Neural progenitor cell (in vitro differentiated cells): ENCODE results near the gene IGBP1.
"Not testable (repeated sequence)": the region's sequence is repeated elsewhere in the genome, so short reads cannot be mapped to it uniquely, and the experiment has no call there.

Experiments used
- EZH2phosphoT487 ChIP-seq: fragments of 200-600 bp; sonication (generic); IDR thresholded peaks from 2 replicates; pipeline ENCODE4 v1.6.1; 2017; ENCODE audit warnings: antibody characterized with exemption
- TF ChIP-seq, protein P1 (sequence below): fragments of 200-600 bp; sonication (generic); IDR thresholded peaks from 2 replicates; pipeline ENCODE4 v1.5.1; 2017; ENCODE audit warnings: antibody characterized with exemption, mild to moderate bottlenecking

DNA sequence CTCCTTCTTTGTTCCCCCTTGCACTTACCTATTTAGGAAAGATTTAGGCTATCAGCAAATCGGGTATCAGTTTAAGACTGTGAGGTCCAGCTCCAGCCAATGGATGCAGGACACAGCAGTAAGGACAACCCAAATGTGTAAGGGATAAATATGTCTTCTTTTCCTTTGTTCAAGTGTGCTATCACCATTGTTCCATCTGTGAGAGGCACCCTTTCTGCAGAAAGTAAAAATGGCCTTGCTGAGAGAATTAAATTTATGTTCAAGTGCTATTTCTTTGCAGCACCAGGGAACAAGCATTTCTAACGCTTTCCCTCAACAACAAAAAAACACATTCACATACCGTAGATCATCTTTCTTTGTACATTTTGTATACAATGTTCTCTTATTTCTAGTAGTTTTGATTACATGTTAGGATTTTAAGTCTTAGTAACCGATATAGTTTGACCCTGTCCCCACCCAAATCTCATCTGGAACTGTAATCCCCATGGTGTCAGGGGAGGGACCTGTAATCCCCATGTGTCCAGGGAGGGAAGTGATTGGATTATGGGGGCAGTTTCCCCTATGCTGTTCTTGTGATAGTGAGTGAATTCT, 21.7 kb upstream of the IGBP1 start:
- TF ChIP-seq, protein P1, sequence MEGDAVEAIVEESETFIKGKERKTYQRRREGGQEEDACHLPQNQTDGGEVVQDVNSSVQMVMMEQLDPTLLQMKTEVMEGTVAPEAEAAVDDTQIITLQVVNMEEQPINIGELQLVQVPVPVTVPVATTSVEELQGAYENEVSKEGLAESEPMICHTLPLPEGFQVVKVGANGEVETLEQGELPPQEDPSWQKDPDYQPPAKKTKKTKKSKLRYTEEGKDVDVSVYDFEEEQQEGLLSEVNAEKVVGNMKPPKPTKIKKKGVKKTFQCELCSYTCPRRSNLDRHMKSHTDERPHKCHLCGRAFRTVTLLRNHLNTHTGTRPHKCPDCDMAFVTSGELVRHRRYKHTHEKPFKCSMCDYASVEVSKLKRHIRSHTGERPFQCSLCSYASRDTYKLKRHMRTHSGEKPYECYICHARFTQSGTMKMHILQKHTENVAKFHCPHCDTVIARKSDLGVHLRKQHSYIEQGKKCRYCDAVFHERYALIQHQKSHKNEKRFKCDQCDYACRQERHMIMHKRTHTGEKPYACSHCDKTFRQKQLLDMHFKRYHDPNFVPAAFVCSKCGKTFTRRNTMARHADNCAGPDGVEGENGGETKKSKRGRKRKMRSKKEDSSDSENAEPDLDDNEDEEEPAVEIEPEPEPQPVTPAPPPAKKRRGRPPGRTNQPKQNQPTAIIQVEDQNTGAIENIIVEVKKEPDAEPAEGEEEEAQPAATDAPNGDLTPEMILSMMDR = not testable (repeated sequence)
- TF ChIP-seq EZH2phosphoT487 = not testable (repeated sequence)
